Fibroblast of lung (primary cell): ENCODE data around the gene WWTR1.

ENCODE experiments used
- CTCF ChIP-seq, 2 donors: IDR thresholded peaks in 1 of 2; conservative IDR thresholded peaks in 1 of 2; 1 replicate in 1 of 2; 2 replicates in 1 of 2; pipeline ENCODE4 v1.5.1; 2011 to 2012; ENCODE audit warnings: low read length in 2 of 2, control low read depth in 1 of 2, inconsistent platforms in 1 of 2, low read depth in 1 of 2, mild to moderate bottlenecking in 1 of 2
- EZH2 ChIP-seq: IDR thresholded peaks from 2 replicates; pipeline ENCODE4 v1.5.1; 2012; ENCODE audit warnings: low read length, control low read depth, mild to moderate bottlenecking; ENCODE audit errors: missing control alignments

GRCh38 chr3:149686996-149687395, 29.2 kb upstream of the WWTR1 start:
- TF ChIP-seq CTCF (conservative IDR thresholded peaks at IDR 0.05 in 1 of 2, IDR thresholded peaks at IDR 0.05 in 1 of 2; ENCODE audit: low read depth in 1 of 2, low read length in 2 of 2), result no peak
- TF ChIP-seq EZH2, result no peak
